ENCODE data around the gene TRERF1.
A peak's percentile ranks its signal among the peaks of the same experiment; 100 is the strongest.

Gene TRERF1

GRCh38 chr6:42257614-42258013 lies 194.1 kb downstream of the TRERF1 start:
- no peak for DNase-seq
- in situ Hi-C loops (cut with HindIII; ENCODE audit: low pct_ligation_motif_present, low pct_unique_long_range_greater_than_20kb, low sequenced_read_pairs) = no loop called here

- in situ Hi-C loops (cut with HindIII; ENCODE audit: low pct_ligation_motif_present, low pct_unique_long_range_greater_than_20kb, low sequenced_read_pairs) = no loop called here
- DNase-seq = no peak
These were observed 194.7 kb downstream of the TRERF1 start for GRCh38 chr6:42257063-42257462.

- DNase-seq = no peak
- in situ Hi-C loops (cut with HindIII; ENCODE audit: low pct_ligation_motif_present, low pct_unique_long_range_greater_than_20kb, low sequenced_read_pairs) = no loop called here
These were observed 196.7 kb downstream of the TRERF1 start for GRCh38 chr6:42255050-42255449.

- DNase-seq = no peak
- in situ Hi-C loops (cut with HindIII; ENCODE audit: low pct_ligation_motif_present, low pct_unique_long_range_greater_than_20kb, low sequenced_read_pairs) = no loop called here
These were observed 197.2 kb downstream of the TRERF1 start for GRCh38 chr6:42254505-42254904.

- in situ Hi-C loops (cut with HindIII; ENCODE audit: low pct_ligation_motif_present, low pct_unique_long_range_greater_than_20kb, low sequenced_read_pairs) = no loop called here
- no peak for DNase-seq
These were observed 199.7 kb downstream of the TRERF1 start for GRCh38 chr6:42251911-42252637.

- in situ Hi-C loops (cut with HindIII; ENCODE audit: low pct_ligation_motif_present, low pct_unique_long_range_greater_than_20kb, low sequenced_read_pairs) = no loop called here
- no peak for DNase-seq
These were observed 200.2 kb downstream of the TRERF1 start for GRCh38 chr6:42251500-42251899.

GRCh38 chr6:42250274-42250931 lies 201.3 kb downstream of the TRERF1 start:
- no peak for DNase-seq
- in situ Hi-C loops (cut with HindIII; ENCODE audit: low pct_ligation_motif_present, low pct_unique_long_range_greater_than_20kb, low sequenced_read_pairs) = no loop called here

GRCh38 chr6:42249279-42249678 lies 202.4 kb downstream of the TRERF1 start:
- in situ Hi-C loops (cut with HindIII; ENCODE audit: low pct_ligation_motif_present, low pct_unique_long_range_greater_than_20kb, low sequenced_read_pairs) = no loop called here
- DNase-seq = no peak

- in situ Hi-C loops (cut with HindIII; ENCODE audit: low pct_ligation_motif_present, low pct_unique_long_range_greater_than_20kb, low sequenced_read_pairs) = no loop called here
- DNase-seq = no peak
These were observed 208.7 kb downstream of the TRERF1 start for GRCh38 chr6:42243046-42243445.

- no peak for DNase-seq
These were observed 209.8 kb downstream of the TRERF1 start for GRCh38 chr6:42241915-42242314.

GRCh38 chr6:42239736-42240375 lies 211.9 kb downstream of the TRERF1 start:
- in situ Hi-C loops (cut with HindIII; ENCODE audit: low pct_ligation_motif_present, low pct_unique_long_range_greater_than_20kb, low sequenced_read_pairs) = no loop called here
- no peak for DNase-seq

More at GRCh38 chr6:42241915-42242314, 209.8 kb downstream of the TRERF1 start:
- in situ Hi-C loops (cut with HindIII; ENCODE audit: low pct_ligation_motif_present, low pct_unique_long_range_greater_than_20kb, low sequenced_read_pairs) = no loop called here

- DNase-seq = no peak
- in situ Hi-C loops (cut with HindIII; ENCODE audit: low pct_ligation_motif_present, low pct_unique_long_range_greater_than_20kb, low sequenced_read_pairs) = no loop called here
These were observed 212.4 kb downstream of the TRERF1 start for GRCh38 chr6:42239333-42239732.

GRCh38 chr6:42237857-42238256 lies 213.9 kb downstream of the TRERF1 start:
- DNase-seq = no peak

GRCh38 chr6:42236682-42237473 lies 214.8 kb downstream of the TRERF1 start:
- no peak for DNase-seq
- in situ Hi-C loops (cut with HindIII; ENCODE audit: low pct_ligation_motif_present, low pct_unique_long_range_greater_than_20kb, low sequenced_read_pairs) = no loop called here

More at GRCh38 chr6:42237857-42238256, 213.9 kb downstream of the TRERF1 start:
- in situ Hi-C loops (cut with HindIII; ENCODE audit: low pct_ligation_motif_present, low pct_unique_long_range_greater_than_20kb, low sequenced_read_pairs) = no loop called here

- in situ Hi-C loops (cut with HindIII; ENCODE audit: low pct_ligation_motif_present, low pct_unique_long_range_greater_than_20kb, low sequenced_read_pairs) = no loop called here
- no peak for DNase-seq
These were observed 215.7 kb downstream of the TRERF1 start for GRCh38 chr6:42236030-42236429.

- no peak for DNase-seq
- in situ Hi-C loops (cut with HindIII; ENCODE audit: low pct_ligation_motif_present, low pct_unique_long_range_greater_than_20kb, low sequenced_read_pairs) = no loop called here
These were observed 219.7 kb downstream of the TRERF1 start for GRCh38 chr6:42232035-42232434.

- in situ Hi-C loops (cut with HindIII; ENCODE audit: low pct_ligation_motif_present, low pct_unique_long_range_greater_than_20kb, low sequenced_read_pairs) = no loop called here
These were observed 221.1 kb downstream of the TRERF1 start for GRCh38 chr6:42230345-42231321.

More at GRCh38 chr6:42230345-42231321, 221.1 kb downstream of the TRERF1 start:
- DNase-seq = peak; percentile 48
